Panc1 (cell line): ENCODE measurements around the gene POLR3A. TPM values are rescaled to one million over a fixed set of nuclear protein-coding genes. Genes with fewer than 3 reads are reported as not detected.
A peak's percentile ranks its signal among the peaks of the same experiment; 100 is the strongest.

Experiments
- ATAC-seq: fragments of 200-7000 bp; cut with Tn5 transposase; 2 replicates; pipeline ENCODE4 v1.9.1; 2020; ENCODE audit warnings: mild to moderate bottlenecking, moderate library complexity
- BruUV-seq: library from RNA; stranded (reverse); fragments of 400-500 nt; replicated peaks from 2 replicates; lab custom pipeline; 2021; lab: Mats Ljungman, UMichigan
- CTCF ChIA-PET: fragments of 300-600 bp; sonication (Branson Sonifier 250); formaldehyde crosslinking; loops from one replicate; lab custom pipeline; 2022; ENCODE audit warnings: antibody characterized with exemption; lab: Charles Lee
- POLR2A ChIA-PET: fragments of 300-600 bp; sonication (Branson Sonifier 250); formaldehyde crosslinking; loops from one replicate; lab custom pipeline; 2022; ENCODE audit warnings: antibody characterized with exemption; lab: Charles Lee
- DNase-seq: peaks from one replicate; pipeline ENCODE4 v3.0.0-alpha.2; 2010; ENCODE audit warnings: low read depth, low spot score
- H3K27ac ChIP-seq: 2 replicates; pipeline ENCODE4 v1.5.1; 2011; ENCODE audit warnings: mild to moderate bottlenecking, low read length, inconsistent platforms
- H3K27me3 ChIP-seq: fragments of 200-500 bp; sonication (Bioruptor generic); 2 replicates; pipeline ENCODE4 v1.6.0; 2014; ENCODE audit warnings: low read length, inconsistent platforms; ENCODE audit not compliant: control insufficient read depth, insufficient read depth
- H3K36me3 ChIP-seq: fragments of 200-500 bp; sonication (Bioruptor generic); 2 replicates; pipeline ENCODE4 v1.5.1; 2014; ENCODE audit warnings: inconsistent platforms, mild to moderate bottlenecking, low read length, moderate library complexity; ENCODE audit not compliant: control insufficient read depth, insufficient read depth
- H3K4me1 ChIP-seq: 2 replicates; pipeline ENCODE4 v1.5.1; 2011; ENCODE audit warnings: inconsistent platforms, mild to moderate bottlenecking, low read length, moderate library complexity; ENCODE audit not compliant: control insufficient read depth, insufficient read depth
- H3K4me3 ChIP-seq, 2 experiments: 2 replicates each; pipeline ENCODE4 v1.5.1; 2011 to 2012; ENCODE audit warnings: low read depth in 2 of 2, low read length in 2 of 2, mild to moderate bottlenecking in 2 of 2, inconsistent platforms in 1 of 2, moderate library complexity in 1 of 2
- H3K9me3 ChIP-seq: fragments of 200-500 bp; sonication (Bioruptor generic); 2 replicates; pipeline ENCODE4 v1.5.1; 2014; ENCODE audit warnings: low read depth, mild to moderate bottlenecking, inconsistent platforms, low read length, moderate library complexity; ENCODE audit not compliant: control insufficient read depth, insufficient read depth
- CTCF ChIP-seq: fragments of 450-650 bp; IDR thresholded peaks from 2 replicates; pipeline ENCODE4 v1.5.1; 2017; ENCODE audit warnings: mild to moderate bottlenecking
- POLR2AphosphoS5 ChIP-seq: IDR thresholded peaks from 2 replicates; pipeline ENCODE4 v1.6.1; 2012; ENCODE audit warnings: mild to moderate bottlenecking, low read depth, low read length, moderate library complexity
- REST ChIP-seq, 2 experiments: IDR thresholded peaks; 2 replicates each; pipeline ENCODE4 v1.6.1; 2011 to 2012; ENCODE audit warnings: low read depth in 2 of 2, control low read depth in 1 of 2, low read length in 1 of 2, mild to moderate bottlenecking in 1 of 2, moderate library complexity in 1 of 2; ENCODE audit not compliant: insufficient read depth in 1 of 2
- SIN3A ChIP-seq: IDR thresholded peaks from 2 replicates; pipeline ENCODE4 v1.6.1; 2012; ENCODE audit warnings: low read depth, mild to moderate bottlenecking, low read length, moderate library complexity, borderline replicate concordance; ENCODE audit not compliant: insufficient read depth
- TCF7L2 ChIP-seq: IDR thresholded peaks from 2 replicates; pipeline ENCODE4 v1.6.1; 2011; ENCODE audit warnings: mild to moderate bottlenecking, low read depth, low read length, inconsistent platforms
- in situ Hi-C: cut with HindIII; loops from 2 replicates; pipeline ENCODE4 v1.10.0; 2016; ENCODE audit warnings: low sequenced_read_pairs, low pct_unique_long_range_greater_than_20kb
- intact Hi-C: fragments of 100-400 bp; cut with micrococcal nuclease; formaldehyde crosslinking; loops from one replicate; pipeline ENCODE4 v1.10.0; 2022; ENCODE audit not compliant: unreplicated experiment
- total RNA-seq: library from RNA; stranded (reverse); gene quantifications from one replicate; pipeline ENCODE4 v1.2.1, GENCODE V29; 2021; ENCODE audit not compliant: unreplicated experiment

Gene POLR3A
- total RNA-seq, 1 experiment from 2014 or later = 26.3 TPM

GRCh38 chr10:77941790-77942189 is 87.5 kb downstream of the POLR3A start:
- ATAC-seq = no peak
- H3K4me1 ChIP-seq = peaks cover 34% of the 10 kb centered on the region
- in situ Hi-C loops = no loop called here
- no peak for DNase-seq
- POLR2A ChIA-PET = no interaction called here
- no peak overlapping the region for H3K27ac ChIP-seq
- no peaks in the 10 kb centered on the region for H3K27me3 ChIP-seq
- CTCF ChIA-PET = no interaction called here
- TF ChIP-seq POLR2AphosphoS5 (no peak), REST (IDR thresholded peaks at IDR 0.05; ENCODE audit: insufficient read depth in 1 of 2, low read depth in 2 of 2, low read length in 1 of 2) (no peak), SIN3A (no peak), TCF7L2 (no peak), CTCF (no peak)
- no peak overlapping the region for H3K4me3 ChIP-seq
- intact Hi-C loops = no loop called here
- no TSS peak for BruUV-seq
- H3K9me3 ChIP-seq = no peaks in the 10 kb centered on the region
- no peaks in the 10 kb centered on the region for H3K36me3 ChIP-seq

- CTCF ChIA-PET = interaction anchor here (0.6 kb wide), 1 partner anchor 21 kb away, joined by 6 read pairs; no protein-coding TSS in a partner anchor
- H3K36me3 ChIP-seq = no peaks in the 10 kb centered on the region
- TF ChIP-seq TCF7L2 (no peak), CTCF (no peak), SIN3A (no peak), POLR2AphosphoS5 (no peak), REST (IDR thresholded peaks at IDR 0.05; ENCODE audit: insufficient read depth in 1 of 2, low read depth in 2 of 2, low read length in 1 of 2) (no peak)
- H3K4me3 ChIP-seq = no peak overlapping the region
- ATAC-seq = no peak
- DNase-seq = no peak
- peaks cover 34% of the 10 kb centered on the region for H3K4me1 ChIP-seq
- no peaks in the 10 kb centered on the region for H3K9me3 ChIP-seq
- BruUV-seq = no TSS peak
- intact Hi-C loops (no loop called here), in situ Hi-C loops (no loop called here)
- no peaks in the 10 kb centered on the region for H3K27me3 ChIP-seq
- POLR2A ChIA-PET = no interaction called here
- H3K27ac ChIP-seq = peak overlapping the region; percentile 24; the same call in 1 of the 2 replicates
These were observed 88.7 kb downstream of the POLR3A start for GRCh38 chr10:77940627-77941026.
